Keratinocyte (primary cell): Measurements from ENCODE around the gene ZBTB48. TPM values are rescaled to one million over a fixed set of nuclear protein-coding genes. Genes with fewer than 3 reads are reported as not detected.
A peak's percentile ranks its signal among the peaks of the same experiment; 100 is the strongest.

Experiments used
- DNase-seq: peaks from one replicate; pipeline ENCODE4 v3.0.0-alpha.2; 2011; ENCODE audit warnings: low read depth, missing footprints, low spot score
- FAIRE-seq: peaks from 2 replicates; lab custom pipeline; 2011; peaks lifted over from hg19 to GRCh38; lab: Jason Lieb, UNC
- H2AFZ ChIP-seq: 2 replicates; pipeline ENCODE4 v1.6.0; 2012; ENCODE audit warnings: low read length, control low read depth, inconsistent platforms; ENCODE audit not compliant: control insufficient read depth
- H3K27ac ChIP-seq: 2 replicates; pipeline ENCODE4 v1.5.1; 2011; ENCODE audit warnings: low read length; ENCODE audit not compliant: control insufficient read depth, insufficient read depth
- H3K27me3 ChIP-seq: 3 replicates; pipeline ENCODE4 v1.6.0; 2011; ENCODE audit warnings: low read length; ENCODE audit not compliant: control insufficient read depth, insufficient read depth; ENCODE audit errors: extremely low read depth
- H3K36me3 ChIP-seq, 2 experiments: 2 replicates in 1 of 2; 3 replicates in 1 of 2; pipeline ENCODE4 v1.5.1; 2011; ENCODE audit warnings: low read length in 2 of 2, mild to moderate bottlenecking in 1 of 2; ENCODE audit not compliant: control insufficient read depth in 2 of 2, insufficient read depth in 2 of 2; ENCODE audit errors: extremely low read depth in 1 of 2
- H3K4me1 ChIP-seq: 3 replicates; pipeline ENCODE4 v1.5.1; 2011; ENCODE audit warnings: low read length; ENCODE audit not compliant: control insufficient read depth, insufficient read depth; ENCODE audit errors: extremely low read depth
- H3K4me2 ChIP-seq: 3 replicates; pipeline ENCODE4 v1.6.0; 2011; ENCODE audit warnings: low read depth, low read length; ENCODE audit not compliant: control insufficient read depth, insufficient read depth; ENCODE audit errors: extremely low read depth
- H3K4me3 ChIP-seq, 3 experiments: fragments of 200-600 bp in 1 of 3; sonication (generic) in 1 of 3; 2 replicates in 2 of 3; 3 replicates in 1 of 3; pipeline ENCODE4 v1.5.1; 2011 to 2016; ENCODE audit warnings: low read length in 3 of 3, mild to moderate bottlenecking in 3 of 3, control low read depth in 2 of 3, inconsistent platforms in 1 of 3, low read depth in 1 of 3, mixed read lengths in 1 of 3, mixed run types in 1 of 3, moderate library complexity in 1 of 3; ENCODE audit not compliant: control insufficient read depth in 2 of 3, insufficient read depth in 2 of 3; ENCODE audit errors: extremely low read depth in 1 of 3
- H3K79me2 ChIP-seq: 2 replicates; pipeline ENCODE4 v1.6.0; 2012; ENCODE audit warnings: low read length; ENCODE audit not compliant: control insufficient read depth, insufficient read depth
- H3K9ac ChIP-seq: 3 replicates; pipeline ENCODE4 v1.6.0; 2011; ENCODE audit warnings: low read length; ENCODE audit not compliant: control insufficient read depth, insufficient read depth; ENCODE audit errors: extremely low read depth
- H3K9me1 ChIP-seq: 3 replicates; pipeline ENCODE4 v1.6.0; 2011; ENCODE audit warnings: low read length; ENCODE audit not compliant: control insufficient read depth, insufficient read depth; ENCODE audit errors: extremely low read depth
- H3K9me3 ChIP-seq: 2 replicates; pipeline ENCODE4 v1.5.1; 2012; ENCODE audit warnings: low read depth, low read length; ENCODE audit not compliant: control insufficient read depth
- H4K20me1 ChIP-seq: 3 replicates; pipeline ENCODE4 v1.6.0; 2011; ENCODE audit warnings: low read length; ENCODE audit not compliant: control insufficient read depth, insufficient read depth; ENCODE audit errors: extremely low read depth
- CTCF ChIP-seq, 3 experiments: IDR thresholded peaks in 1 of 3; conservative IDR thresholded peaks in 1 of 3; optimal IDR thresholded peaks in 1 of 3; 2 replicates in 2 of 3; 3 replicates in 1 of 3; pipeline versions ENCODE3 to v1.5.1; 2011; ENCODE audit warnings: low read length in 3 of 3, mild to moderate bottlenecking in 3 of 3, moderate library complexity in 2 of 3, control low read depth in 1 of 3, inconsistent platforms in 1 of 3; ENCODE audit not compliant: insufficient read depth in 2 of 3; ENCODE audit errors: extremely low read depth in 1 of 3
- EZH2 ChIP-seq: IDR thresholded peaks from one replicate; pipeline ENCODE4 v1.6.1; 2012; ENCODE audit warnings: inconsistent platforms, mild to moderate bottlenecking, low read length, moderate library complexity
- dilution Hi-C: fragments of 300-500 bp; cut with MboI; formaldehyde crosslinking; loops from one replicate; pipeline ENCODE4 v1.7.0; 2020; ENCODE audit warnings: low sequenced_read_pairs; ENCODE audit not compliant: extremely low pct_ligation_motif_present
- polyA plus RNA-seq, 5 experiments: library from polyadenylated mRNA; depleted of rRNA in 3 of 5; stranded (reverse) in 3 of 5; stranded (forward) in 1 of 5; unstranded in 1 of 5; fragments of >200 nt; gene quantifications; 1 replicate in 1 of 5; 2 replicates in 3 of 5; 3 replicates in 1 of 5; pipeline versions ENCODE4 v1.2.1 to v1.2.3, GENCODE V29; 2011 to 2012; ENCODE audit warnings: missing spikeins in 2 of 5, low read depth in 1 of 5, low replicate concordance in 1 of 5

ZBTB48 gene
- polyA plus RNA-seq, 1 donor (not counting 4 experiments of a cell fraction or from before 2014, with no cell fraction given) = 10.9 TPM

DNA sequence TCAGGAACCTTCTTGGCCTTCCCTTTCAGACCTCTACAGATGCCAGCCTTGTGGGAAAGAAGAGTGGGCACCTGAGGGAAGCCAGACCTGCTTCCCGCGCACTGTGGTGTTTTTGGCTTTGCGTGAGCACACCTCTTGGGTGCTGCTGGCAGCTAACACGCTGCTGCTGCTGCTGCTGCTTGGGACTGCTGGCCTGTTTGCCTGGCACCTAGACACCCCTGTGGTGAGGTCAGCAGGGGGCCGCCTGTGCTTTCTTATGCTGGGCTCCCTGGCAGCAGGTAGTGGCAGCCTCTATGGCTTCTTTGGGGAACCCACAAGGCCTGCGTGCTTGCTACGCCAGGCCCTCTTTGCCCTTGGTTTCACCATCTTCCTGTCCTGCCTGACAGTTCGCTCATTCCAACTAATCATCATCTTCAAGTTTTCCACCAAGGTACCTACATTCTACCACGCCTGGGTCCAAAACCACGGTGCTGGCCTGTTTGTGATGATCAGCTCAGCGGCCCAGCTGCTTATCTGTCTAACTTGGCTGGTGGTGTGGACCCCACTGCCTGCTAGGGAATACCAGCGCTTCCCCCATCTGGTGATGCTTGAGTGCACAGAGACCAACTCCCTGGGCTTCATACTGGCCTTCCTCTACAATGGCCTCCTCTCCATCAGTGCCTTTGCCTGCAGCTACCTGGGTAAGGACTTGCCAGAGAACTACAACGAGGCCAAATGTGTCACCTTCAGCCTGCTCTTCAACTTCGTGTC, 995 bp upstream of the ZBTB48 start:
- no peaks in the 10 kb centered on the region for H3K9me3 ChIP-seq
- peak overlapping the region; percentile 85 for H3K4me2 ChIP-seq
- no peak overlapping the region for H3K9ac ChIP-seq
- peaks cover 26% of the 10 kb centered on the region for H3K4me1 ChIP-seq
- FAIRE-seq (no peak), DNase-seq (no peak)
- dilution Hi-C loops = no loop called here
- H3K4me3 ChIP-seq = peak overlapping the region in 1 of 3 experiments; percentile 78
- peaks cover 2% of the 10 kb centered on the region for H3K9me1 ChIP-seq
- no peaks in the 10 kb centered on the region for H3K27me3 ChIP-seq
- peaks cover 18% of the 10 kb centered on the region for H3K79me2 ChIP-seq
- H4K20me1 ChIP-seq = no peaks in the 10 kb centered on the region
- TF ChIP-seq CTCF (optimal IDR thresholded peaks at IDR 0.05 in 1 of 3, IDR thresholded peaks at IDR 0.05 in 1 of 3, conservative IDR thresholded peaks at IDR 0.05 in 1 of 3; ENCODE audit: extremely low read depth in 1 of 3, insufficient read depth in 2 of 3, low read length in 3 of 3) (no peak), EZH2 (no peak)
- no peak overlapping the region for H3K27ac ChIP-seq
- H3K36me3 ChIP-seq = peaks cover 0 to 3% of the 10 kb centered on the region in 2 experiments
- H2AFZ ChIP-seq = peak overlapping the region; percentile 85

GRCh38 chr1:6580119-6580592, 362 bp downstream of the ZBTB48 start:
- Histone ChIP-seq H3K4me2 (peak overlapping the region; percentile 82), H3K4me1 (peaks cover 26% of the 10 kb centered on the region), H3K27ac (peak overlapping the region; percentile 69), H4K20me1 (peaks cover 3% of the 10 kb centered on the region), H3K27me3 (no peaks in the 10 kb centered on the region), H3K9ac (peak overlapping the region; percentile 83), H3K9me3 (no peaks in the 10 kb centered on the region), H3K79me2 (peaks cover 18% of the 10 kb centered on the region), H2AFZ (peak overlapping the region; percentile 86), H3K4me3 (peak overlapping the region; percentile 78 to 91 (median 90)), H3K9me1 (peaks cover 2% of the 10 kb centered on the region), H3K36me3 (peaks cover 0 to 9% of the 10 kb centered on the region in 2 experiments)
- FAIRE-seq = no peak
- dilution Hi-C loops = no loop called here
- no peak for DNase-seq
- no peak for TF ChIP-seq EZH2
- no peak for TF ChIP-seq CTCF (optimal IDR thresholded peaks at IDR 0.05 in 1 of 3, IDR thresholded peaks at IDR 0.05 in 1 of 3, conservative IDR thresholded peaks at IDR 0.05 in 1 of 3; ENCODE audit: extremely low read depth in 1 of 3, insufficient read depth in 2 of 3, low read length in 3 of 3)
